ENCODE results near the gene SMARCC2.
A peak's percentile ranks its signal among the peaks of the same experiment; 100 is the strongest.

Gene SMARCC2

DNA sequence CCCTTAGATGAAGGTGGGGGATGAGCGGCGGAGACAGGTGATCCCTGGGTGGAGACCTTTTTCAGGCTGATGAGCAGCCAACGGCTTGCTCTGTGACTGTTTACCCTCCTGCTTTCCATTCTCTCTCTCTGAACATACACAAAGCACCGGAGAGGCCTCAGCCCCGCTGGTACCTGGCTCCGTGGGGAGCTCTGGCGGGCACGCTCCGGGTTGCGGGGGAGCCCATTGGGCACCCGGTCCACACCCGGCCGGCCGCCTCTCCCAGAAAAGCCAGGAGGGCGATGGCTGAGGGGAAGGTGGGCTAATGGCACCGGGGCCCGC, 545 bp downstream of the SMARCC2 start:
- Histone ChIP-seq H3K27ac (ENCODE audit: low read depth, low read length) (peak overlapping the region; percentile 76), H3K4me1 (ENCODE audit: insufficient read depth, low read length) (peaks cover 18% of the 10 kb centered on the region), H3K4me3 (ENCODE audit: low read depth in 1 of 2, low read length in 2 of 2) (peak overlapping the region; percentile 62 to 70), H3K36me3 (ENCODE audit: insufficient read depth, low read length) (peaks cover 28% of the 10 kb centered on the region), H3K9ac (ENCODE audit: low read length) (peak overlapping the region; percentile 43), H3K9me3 (ENCODE audit: low read length) (no peaks in the 10 kb centered on the region), H3K27me3 (ENCODE audit: control insufficient read depth in 1 of 2, insufficient read depth in 2 of 2, low read length in 2 of 2) (no peaks in the 10 kb centered on the region)

DNA sequence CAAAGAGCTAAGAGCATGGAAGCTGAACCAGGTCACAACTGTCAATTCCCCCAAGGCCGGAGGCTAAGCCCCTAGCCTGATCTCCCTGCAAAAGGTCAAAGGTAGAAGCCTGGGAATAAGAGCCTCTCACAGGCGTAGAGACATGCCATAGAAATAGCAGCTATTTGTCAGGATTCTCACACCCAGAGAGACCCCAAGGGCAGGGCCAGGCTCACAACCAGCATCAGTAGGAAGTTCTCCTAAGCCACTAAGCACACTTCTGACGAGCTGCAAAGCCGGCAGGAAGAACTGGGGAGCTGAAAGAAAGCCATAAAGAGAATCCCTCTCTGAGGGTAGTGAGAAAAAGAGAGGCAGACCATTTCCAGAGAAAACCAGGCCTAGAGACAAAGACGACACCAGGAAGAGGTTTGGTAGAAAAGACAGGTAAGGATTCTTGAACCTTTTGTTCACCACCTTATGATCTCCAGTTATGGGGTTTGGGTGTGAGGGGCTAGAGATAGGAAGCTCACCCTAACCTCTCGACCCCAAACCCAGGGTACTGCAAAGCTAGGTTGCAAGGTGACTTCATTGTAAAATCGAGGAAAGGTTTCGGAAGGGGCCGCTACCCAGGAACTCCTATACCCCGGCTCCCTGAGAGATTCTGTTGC, 1.0 kb downstream of the SMARCC2 start:
- H3K9me3 ChIP-seq (ENCODE audit: low read length) = no peaks in the 10 kb centered on the region
- H3K9ac ChIP-seq (ENCODE audit: low read length) = peak overlapping the region; percentile 43
- H3K4me1 ChIP-seq (ENCODE audit: insufficient read depth, low read length) = peaks cover 17% of the 10 kb centered on the region
- peak overlapping the region; percentile 62 to 70 for H3K4me3 ChIP-seq (ENCODE audit: low read depth in 1 of 2, low read length in 2 of 2)
- H3K27me3 ChIP-seq (ENCODE audit: control insufficient read depth in 1 of 2, insufficient read depth in 2 of 2, low read length in 2 of 2) = no peaks in the 10 kb centered on the region
- H3K27ac ChIP-seq (ENCODE audit: low read depth, low read length) = peak overlapping the region; percentile 76
- H3K36me3 ChIP-seq (ENCODE audit: insufficient read depth, low read length) = peaks cover 32% of the 10 kb centered on the region

DNA sequence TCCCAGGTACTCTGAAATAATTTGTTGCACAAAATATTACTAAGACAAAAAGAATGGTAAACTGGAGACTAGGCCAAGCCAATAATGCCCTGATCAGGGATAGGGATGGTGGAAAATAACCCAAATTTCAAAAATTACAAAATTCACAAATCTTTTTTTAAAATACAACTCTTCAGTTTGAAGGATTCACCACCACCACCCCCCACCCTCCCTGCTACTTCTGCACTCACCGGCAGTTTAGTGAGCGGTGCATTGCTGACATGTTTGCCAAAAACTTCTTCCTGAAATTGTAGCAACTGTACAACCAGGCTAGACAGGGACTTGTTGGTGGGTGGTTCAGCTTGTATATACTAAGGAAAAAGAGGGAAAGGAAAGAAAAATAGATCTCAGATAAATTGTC, 2.3 kb downstream of the SMARCC2 start:
- H3K4me1 ChIP-seq (ENCODE audit: insufficient read depth, low read length) = peaks cover 15% of the 10 kb centered on the region
- no peaks in the 10 kb centered on the region for H3K9me3 ChIP-seq (ENCODE audit: low read length)
- H3K36me3 ChIP-seq (ENCODE audit: insufficient read depth, low read length) = peaks cover 34% of the 10 kb centered on the region
- no peak overlapping the region for H3K9ac ChIP-seq (ENCODE audit: low read length)
- H3K27me3 ChIP-seq (ENCODE audit: control insufficient read depth in 1 of 2, insufficient read depth in 2 of 2, low read length in 2 of 2) = no peaks in the 10 kb centered on the region
- H3K4me3 ChIP-seq (ENCODE audit: low read depth in 1 of 2, low read length in 2 of 2) = no peak overlapping the region
- H3K27ac ChIP-seq (ENCODE audit: low read depth, low read length) = no peak overlapping the region

DNA sequence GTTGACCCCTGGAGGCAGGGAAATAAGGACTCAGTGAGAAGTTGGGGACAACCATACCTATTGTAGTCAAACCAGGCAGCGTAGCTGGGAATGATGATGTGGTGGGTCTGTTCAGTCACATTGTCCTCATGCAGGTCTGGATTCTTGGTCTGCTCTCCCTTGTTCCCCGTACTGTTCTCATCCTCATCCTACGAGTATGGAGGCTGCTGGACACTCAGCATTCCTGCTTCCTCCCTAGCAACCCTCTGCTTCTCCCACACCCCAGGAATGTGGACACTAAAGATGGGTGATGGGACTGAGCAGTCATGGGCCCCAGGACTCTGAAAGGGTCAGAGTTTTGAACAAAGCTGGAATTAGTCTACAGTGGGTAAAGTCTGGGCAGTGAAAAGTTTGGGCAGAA, 10.9 kb downstream of the SMARCC2 start:
- H3K36me3 ChIP-seq (ENCODE audit: insufficient read depth, low read length) = peaks cover 66% of the 10 kb centered on the region
- no peak overlapping the region for H3K27ac ChIP-seq (ENCODE audit: low read depth, low read length)
- H3K27me3 ChIP-seq (ENCODE audit: control insufficient read depth in 1 of 2, insufficient read depth in 2 of 2, low read length in 2 of 2) = no peaks in the 10 kb centered on the region
- H3K4me3 ChIP-seq (ENCODE audit: low read depth in 1 of 2, low read length in 2 of 2) = no peak overlapping the region
- H3K4me1 ChIP-seq (ENCODE audit: insufficient read depth, low read length) = no peaks in the 10 kb centered on the region
- no peak overlapping the region for H3K9ac ChIP-seq (ENCODE audit: low read length)
- no peaks in the 10 kb centered on the region for H3K9me3 ChIP-seq (ENCODE audit: low read length)

DNA sequence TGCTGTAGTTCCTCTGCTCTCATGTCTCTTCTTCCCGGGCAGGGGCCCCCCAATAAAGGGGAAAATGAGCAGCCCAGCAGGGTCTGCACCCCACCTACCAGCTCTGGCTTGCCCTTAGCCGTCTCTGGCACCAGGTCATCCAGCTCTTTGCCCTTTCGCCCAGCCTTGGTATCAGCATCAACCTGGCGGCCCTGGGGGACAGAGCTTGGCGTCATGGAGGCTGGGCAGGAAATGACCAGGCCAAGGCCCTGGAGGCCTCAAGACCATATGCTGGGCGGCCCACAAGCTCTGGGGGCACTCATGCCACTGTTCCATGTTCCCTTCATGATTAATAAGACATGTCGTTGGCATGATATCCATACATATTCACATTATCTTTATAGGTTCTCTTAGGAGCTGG, 16.4 kb downstream of the SMARCC2 start:
- H3K4me3 ChIP-seq (ENCODE audit: low read depth in 1 of 2, low read length in 2 of 2) = no peak overlapping the region
- H3K4me1 ChIP-seq (ENCODE audit: insufficient read depth, low read length) = no peaks in the 10 kb centered on the region
- H3K9ac ChIP-seq (ENCODE audit: low read length) = no peak overlapping the region
- no peaks in the 10 kb centered on the region for H3K9me3 ChIP-seq (ENCODE audit: low read length)
- H3K36me3 ChIP-seq (ENCODE audit: insufficient read depth, low read length) = peaks cover 83% of the 10 kb centered on the region
- no peaks in the 10 kb centered on the region for H3K27me3 ChIP-seq (ENCODE audit: control insufficient read depth in 1 of 2, insufficient read depth in 2 of 2, low read length in 2 of 2)
- H3K27ac ChIP-seq (ENCODE audit: low read depth, low read length) = no peak overlapping the region

DNA sequence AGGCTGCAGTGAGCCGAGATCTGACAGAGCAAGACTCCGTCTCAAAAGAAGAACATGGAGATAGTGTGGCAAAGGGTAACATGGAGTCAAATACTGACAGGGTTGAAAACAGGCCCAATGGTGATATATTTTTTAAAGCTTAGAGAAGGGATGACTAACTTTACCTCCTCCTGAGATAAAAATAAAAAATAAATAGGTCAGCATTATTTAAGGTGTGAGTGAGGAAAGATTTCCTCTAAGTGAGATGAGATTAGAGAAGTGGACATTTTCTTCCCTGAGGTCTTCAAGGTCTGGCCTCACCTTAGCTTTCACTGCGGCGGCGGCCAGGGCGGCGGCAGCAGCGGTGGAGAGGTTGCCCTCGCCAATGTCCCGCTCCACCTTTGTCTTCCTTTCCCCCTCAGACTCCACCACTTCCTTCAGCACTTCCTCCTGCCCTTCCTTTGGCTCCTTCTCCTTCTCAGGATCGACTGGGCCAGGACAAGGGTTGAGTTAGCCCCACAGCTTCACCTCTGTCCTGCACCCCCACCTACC, 20.0 kb downstream of the SMARCC2 start:
- Histone ChIP-seq H3K27ac (ENCODE audit: low read depth, low read length) (no peak overlapping the region), H3K4me1 (ENCODE audit: insufficient read depth, low read length) (no peaks in the 10 kb centered on the region), H3K36me3 (ENCODE audit: insufficient read depth, low read length) (peaks cover 74% of the 10 kb centered on the region), H3K9ac (ENCODE audit: low read length) (no peak overlapping the region), H3K9me3 (ENCODE audit: low read length) (no peaks in the 10 kb centered on the region), H3K4me3 (ENCODE audit: low read depth in 1 of 2, low read length in 2 of 2) (no peak overlapping the region), H3K27me3 (ENCODE audit: control insufficient read depth in 1 of 2, insufficient read depth in 2 of 2, low read length in 2 of 2) (no peaks in the 10 kb centered on the region)

DNA sequence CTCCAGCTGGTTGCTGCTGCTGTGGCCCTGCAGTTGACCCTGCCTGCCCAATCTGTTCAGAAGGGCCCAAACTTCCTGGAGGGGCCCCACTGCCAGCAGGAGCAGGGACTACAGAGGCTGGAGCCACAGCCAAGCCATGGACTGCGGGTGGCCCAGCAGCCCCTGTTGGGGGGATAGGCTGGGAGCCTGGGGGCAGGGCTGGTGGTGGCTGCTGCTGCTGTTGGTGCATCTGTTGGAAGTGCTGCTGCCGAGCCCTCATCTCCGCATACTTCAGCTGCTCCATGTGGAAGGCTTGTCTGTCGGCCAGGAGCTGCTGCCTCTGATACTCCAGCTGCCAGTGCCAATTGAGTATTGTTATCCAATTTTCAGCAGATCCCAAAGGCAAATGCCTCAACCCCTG, 23.9 kb downstream of the SMARCC2 start:
- peaks cover 30% of the 10 kb centered on the region for H3K4me1 ChIP-seq (ENCODE audit: insufficient read depth, low read length)
- no peak overlapping the region for H3K27ac ChIP-seq (ENCODE audit: low read depth, low read length)
- H3K4me3 ChIP-seq (ENCODE audit: low read depth in 1 of 2, low read length in 2 of 2) = no peak overlapping the region
- H3K9me3 ChIP-seq (ENCODE audit: low read length) = no peaks in the 10 kb centered on the region
- H3K9ac ChIP-seq (ENCODE audit: low read length) = no peak overlapping the region
- H3K27me3 ChIP-seq (ENCODE audit: control insufficient read depth in 1 of 2, insufficient read depth in 2 of 2, low read length in 2 of 2) = no peaks in the 10 kb centered on the region
- H3K36me3 ChIP-seq (ENCODE audit: insufficient read depth, low read length) = peaks cover 74% of the 10 kb centered on the region

DNA sequence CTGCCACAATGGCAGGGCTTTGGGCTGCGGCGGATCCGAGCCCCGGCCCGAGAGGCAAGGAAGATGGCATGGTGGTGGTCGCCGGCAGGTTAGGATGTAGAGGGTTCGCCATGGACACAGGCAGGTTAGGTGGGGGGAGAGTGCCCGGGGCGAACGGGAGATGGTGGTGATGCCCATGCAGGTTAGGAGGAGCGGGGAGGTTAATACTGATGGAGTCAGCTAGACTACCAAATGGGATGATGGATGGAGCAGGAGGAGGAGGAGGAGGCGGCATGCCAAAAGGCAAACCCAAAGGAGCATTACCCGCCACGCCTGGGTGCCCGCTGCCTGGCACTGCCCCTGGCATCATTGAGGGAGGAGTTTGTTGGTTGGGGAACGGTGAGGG, 24.9 kb downstream of the SMARCC2 start:
- Histone ChIP-seq H3K9me3 (ENCODE audit: low read length) (no peaks in the 10 kb centered on the region), H3K4me1 (ENCODE audit: insufficient read depth, low read length) (peaks cover 36% of the 10 kb centered on the region), H3K27ac (ENCODE audit: low read depth, low read length) (peak overlapping the region; percentile 66), H3K4me3 (ENCODE audit: low read depth in 1 of 2, low read length in 2 of 2) (no peak overlapping the region), H3K36me3 (ENCODE audit: insufficient read depth, low read length) (peaks cover 74% of the 10 kb centered on the region), H3K9ac (ENCODE audit: low read length) (no peak overlapping the region), H3K27me3 (ENCODE audit: control insufficient read depth in 1 of 2, insufficient read depth in 2 of 2, low read length in 2 of 2) (no peaks in the 10 kb centered on the region)

DNA sequence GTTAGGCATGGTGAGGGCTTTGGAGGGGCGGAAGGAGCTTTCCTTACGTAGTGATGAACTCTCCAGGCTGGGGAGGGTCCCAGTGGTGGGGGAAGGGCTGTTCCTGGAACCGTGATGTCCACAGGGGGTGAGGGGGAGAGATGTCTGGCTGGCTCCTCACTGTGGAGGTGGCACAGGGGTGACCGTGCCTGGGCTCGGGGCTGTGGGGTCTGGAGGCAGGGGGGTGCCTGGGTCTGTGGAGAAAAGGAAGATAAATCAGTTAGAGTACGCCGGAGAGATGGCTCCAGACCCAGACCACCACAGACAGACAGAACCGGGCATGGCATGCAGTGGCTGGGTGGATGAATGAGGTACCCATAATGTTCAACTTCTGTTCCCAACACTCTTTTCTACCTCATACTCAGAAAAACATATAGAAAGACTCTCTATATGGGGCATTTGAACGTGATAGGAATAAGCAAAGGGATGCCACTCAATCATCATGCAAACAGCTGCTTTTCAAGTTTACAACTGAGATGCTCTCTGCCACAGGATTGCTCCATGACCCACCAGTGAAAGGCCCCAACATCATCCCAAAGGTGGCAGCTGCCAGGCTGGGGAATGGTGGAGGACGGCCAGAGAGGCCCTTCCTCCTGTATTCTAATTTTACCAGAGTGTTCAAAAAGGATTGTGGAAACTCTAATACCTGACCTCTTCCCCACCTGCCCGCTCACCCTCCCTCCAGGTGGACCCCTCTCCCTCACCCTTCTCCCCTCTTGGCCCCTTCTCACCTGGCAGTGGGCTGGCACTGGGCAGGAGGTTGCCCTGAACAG, 25.5 kb downstream of the SMARCC2 start:
- peaks cover 36% of the 10 kb centered on the region for H3K4me1 ChIP-seq (ENCODE audit: insufficient read depth, low read length)
- H3K36me3 ChIP-seq (ENCODE audit: insufficient read depth, low read length) = peaks cover 70% of the 10 kb centered on the region
- H3K9ac ChIP-seq (ENCODE audit: low read length) = no peak overlapping the region
- H3K27ac ChIP-seq (ENCODE audit: low read depth, low read length) = peak overlapping the region; percentile 66
- H3K4me3 ChIP-seq (ENCODE audit: low read depth in 1 of 2, low read length in 2 of 2) = no peak overlapping the region
- H3K27me3 ChIP-seq (ENCODE audit: control insufficient read depth in 1 of 2, insufficient read depth in 2 of 2, low read length in 2 of 2) = no peaks in the 10 kb centered on the region
- H3K9me3 ChIP-seq (ENCODE audit: low read length) = no peaks in the 10 kb centered on the region

DNA sequence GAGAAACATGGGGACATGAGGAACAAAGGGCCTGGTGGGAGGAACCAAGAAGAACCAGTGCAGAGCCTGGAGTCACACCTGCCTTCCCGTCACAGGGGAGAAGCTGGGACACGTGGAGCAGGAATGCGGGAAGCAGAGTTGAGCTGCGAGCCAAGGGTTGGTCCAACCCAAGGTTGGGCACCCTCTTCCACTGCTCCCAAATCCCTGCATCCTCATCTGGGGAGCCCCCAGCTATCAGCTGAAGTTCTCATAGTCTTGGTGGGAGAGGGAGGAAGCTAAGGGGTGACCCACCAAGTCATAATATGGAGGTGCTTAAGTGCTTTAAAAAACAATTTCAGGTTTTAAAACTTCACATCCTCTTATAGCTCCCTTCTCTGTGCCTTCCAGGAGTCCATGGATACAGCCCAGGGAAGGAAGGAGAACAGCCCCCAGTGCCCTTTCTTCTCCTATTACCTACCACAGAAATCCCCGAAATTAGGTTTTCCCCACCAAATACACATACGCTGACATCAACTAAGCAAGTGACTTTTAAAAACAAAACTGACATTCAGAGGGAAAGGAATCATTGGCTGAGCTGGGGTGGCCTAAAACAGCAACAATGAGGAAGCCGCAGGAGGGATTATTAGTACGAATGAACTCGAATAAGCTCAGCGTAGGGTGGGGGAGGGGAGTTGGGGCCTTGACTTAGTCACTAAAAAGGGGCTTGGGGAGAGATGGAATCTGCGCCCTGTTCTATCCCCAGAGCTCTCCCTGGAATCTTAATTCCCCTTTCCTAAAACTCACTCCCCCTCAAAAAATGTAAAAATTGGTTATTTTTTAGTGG, 26.6 kb downstream of the SMARCC2 start:
- peaks cover 36% of the 10 kb centered on the region for H3K4me1 ChIP-seq (ENCODE audit: insufficient read depth, low read length)
- no peaks in the 10 kb centered on the region for H3K9me3 ChIP-seq (ENCODE audit: low read length)
- H3K36me3 ChIP-seq (ENCODE audit: insufficient read depth, low read length) = peaks cover 65% of the 10 kb centered on the region
- H3K27ac ChIP-seq (ENCODE audit: low read depth, low read length) = peak overlapping the region; percentile 66
- peak overlapping the region in 1 of 2 donors; percentile 14 for H3K4me3 ChIP-seq (ENCODE audit: low read depth in 1 of 2, low read length in 2 of 2)
- no peak overlapping the region for H3K9ac ChIP-seq (ENCODE audit: low read length)
- H3K27me3 ChIP-seq (ENCODE audit: control insufficient read depth in 1 of 2, insufficient read depth in 2 of 2, low read length in 2 of 2) = no peaks in the 10 kb centered on the region

DNA sequence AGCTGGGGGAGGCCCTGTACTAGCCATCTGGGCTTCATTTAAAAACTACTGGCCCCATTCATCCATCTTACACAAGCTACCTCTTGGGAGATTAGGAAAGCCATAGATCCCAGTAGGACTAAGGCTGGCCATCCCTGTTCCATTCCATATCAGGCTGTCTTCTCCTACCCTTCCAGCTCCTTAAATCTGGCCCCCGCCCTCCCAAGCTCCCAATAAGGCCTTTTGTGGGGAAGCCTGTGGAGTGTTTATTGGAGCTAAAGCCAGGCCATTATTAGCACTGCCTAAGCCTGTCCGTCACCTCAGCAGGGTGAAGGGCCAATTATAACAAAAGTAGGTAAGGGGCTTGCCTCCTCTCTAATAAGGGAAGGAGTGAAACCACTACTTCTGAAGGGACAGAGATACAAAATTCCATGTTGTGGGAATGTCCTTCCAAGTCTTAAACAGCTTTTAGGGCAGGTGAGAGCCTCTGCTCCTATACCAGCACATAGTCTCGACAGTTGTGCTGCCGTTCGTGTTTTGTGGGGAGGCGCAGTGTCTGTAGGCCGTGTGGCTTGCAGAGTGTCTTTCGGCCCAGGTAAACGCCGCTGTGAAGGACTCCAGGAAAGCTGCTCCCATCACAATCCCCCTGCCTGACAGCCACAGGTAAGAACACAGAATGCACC, 27.5 kb downstream of the SMARCC2 start:
- Histone ChIP-seq H3K9ac (ENCODE audit: low read length) (peak overlapping the region; percentile 100), H3K9me3 (ENCODE audit: low read length) (no peaks in the 10 kb centered on the region), H3K36me3 (ENCODE audit: insufficient read depth, low read length) (peaks cover 60% of the 10 kb centered on the region), H3K27ac (ENCODE audit: low read depth, low read length) (peak overlapping the region; percentile 93), H3K27me3 (ENCODE audit: control insufficient read depth in 1 of 2, insufficient read depth in 2 of 2, low read length in 2 of 2) (no peaks in the 10 kb centered on the region), H3K4me3 (ENCODE audit: low read depth in 1 of 2, low read length in 2 of 2) (peak overlapping the region; percentile 86 to 99), H3K4me1 (ENCODE audit: insufficient read depth, low read length) (peaks cover 36% of the 10 kb centered on the region)
